Activated CD8-positive, alpha-beta T cell treated with anti-CD3 and anti-CD28 coated beads, Interleukin-2, amount 10 ng/mL, durations not matched to agents 7 days and 5 days (primary cell): ENCODE measurements around the gene WDR73. TPM values are rescaled to one million over a fixed set of nuclear protein-coding genes. Genes with fewer than 3 reads are reported as not detected.

Experiments
- ATAC-seq: fragments of 150-1000 bp; cut with Tn5 transposase; one replicate; pipeline ENCODE4 v1.10.0; 2021; ENCODE audit warnings: moderate library complexity
- CTCF ChIA-PET: fragments of 350-600 bp; sonication (Branson Sonifier 250); formaldehyde crosslinking; loops from one replicate; lab custom pipeline; 2021; ENCODE audit warnings: antibody characterized with exemption; lab: Charles Lee
- POLR2A ChIA-PET: fragments of 350-600 bp; sonication (Branson Sonifier 250); formaldehyde crosslinking; loops from one replicate; lab custom pipeline; 2021; ENCODE audit warnings: antibody characterized with exemption; lab: Charles Lee
- DNase-seq: peaks from one replicate; pipeline ENCODE4 v3.0.0-alpha.2; 2020
- H3K27ac Mint-ChIP-seq: one replicate; pipeline ENCODE4 v1.8.0; 2021; ENCODE audit warnings: mild to moderate bottlenecking, mixed read lengths
- H3K27me3 Mint-ChIP-seq: one replicate; pipeline ENCODE4 v1.8.0; 2021; ENCODE audit warnings: low read depth, mixed read lengths
- H3K36me3 Mint-ChIP-seq: one replicate; pipeline ENCODE4 v1.8.0; 2021; ENCODE audit warnings: low read depth, mixed read lengths
- H3K4me1 Mint-ChIP-seq: one replicate; pipeline ENCODE4 v1.8.0; 2021; ENCODE audit warnings: low read depth, mixed read lengths
- H3K4me3 Mint-ChIP-seq: one replicate; pipeline ENCODE4 v1.8.0; 2021; ENCODE audit warnings: mild to moderate bottlenecking, mixed read lengths
- H3K9me3 Mint-ChIP-seq: one replicate; pipeline ENCODE4 v1.8.0; 2022; ENCODE audit warnings: mixed read lengths; ENCODE audit not compliant: insufficient read depth
- total RNA-seq, 2 experiments: library from RNA; stranded (reverse); gene quantifications; one replicate each; pipeline ENCODE4 v1.2.3, GENCODE V29; 2021

The WDR73 gene
- total RNA-seq, 2 experiments from 2014 or later = 22.1 to 23.8 TPM

- CTCF ChIA-PET = interaction anchor here (2.0 kb wide), 1 partner anchor 26 kb away, joined by 5 read pairs; no protein-coding TSS in a partner anchor
- no peaks in the 10 kb centered on the region for H3K9me3 Mint-ChIP-seq
- no peak overlapping the region for H3K27ac Mint-ChIP-seq
- POLR2A ChIA-PET = interaction anchor here (1.6 kb wide), 1 partner anchor 34 kb away, joined by 5 read pairs; the partner anchor contains the start of gene SEC11A
- ATAC-seq (no peak), DNase-seq (no peak)
- H3K4me3 Mint-ChIP-seq = no peak overlapping the region
- peaks cover 3% of the 10 kb centered on the region for H3K4me1 Mint-ChIP-seq
- H3K36me3 Mint-ChIP-seq = peaks cover 48% of the 10 kb centered on the region
- no peaks in the 10 kb centered on the region for H3K27me3 Mint-ChIP-seq
Observed at GRCh38 chr15:84681831-84682230, 27.7 kb upstream of the WDR73 start.

DNA sequence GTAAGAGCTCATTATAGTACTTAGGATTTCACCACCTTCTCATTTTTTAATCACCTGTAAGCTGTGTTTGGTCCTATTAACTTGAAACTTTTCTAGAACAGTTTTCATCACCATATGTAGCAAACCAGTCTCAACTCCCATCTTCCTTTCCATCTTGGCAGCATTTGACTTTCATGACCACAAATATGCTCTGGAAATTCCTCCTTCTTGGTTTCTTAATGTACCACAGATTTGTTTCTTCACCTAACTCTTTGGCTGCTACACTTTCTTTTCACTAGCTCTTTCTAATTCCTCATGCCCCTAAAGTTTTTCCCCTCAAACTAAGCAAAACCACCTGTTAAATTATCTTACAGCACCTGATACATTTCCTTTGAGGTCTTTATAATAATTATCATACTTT, 17.1 kb upstream of the WDR73 start:
- H3K36me3 Mint-ChIP-seq = peaks cover 54% of the 10 kb centered on the region
- H3K27me3 Mint-ChIP-seq = no peaks in the 10 kb centered on the region
- H3K9me3 Mint-ChIP-seq = no peaks in the 10 kb centered on the region
- ATAC-seq = no peak
- H3K4me1 Mint-ChIP-seq = no peaks in the 10 kb centered on the region
- POLR2A ChIA-PET = interaction anchor here (0.6 kb wide), 1 partner anchor 664 kb away, joined by 3 read pairs; no protein-coding TSS in a partner anchor
- no peak overlapping the region for H3K4me3 Mint-ChIP-seq
- no peak for DNase-seq
- peak overlapping the region; percentile 17 for H3K27ac Mint-ChIP-seq
- CTCF ChIA-PET = interaction anchor here (0.9 to 1.2 kb wide), 2 partner anchors 43 to 63 kb away, joined by 3 read pairs; no protein-coding TSS in a partner anchor

DNA sequence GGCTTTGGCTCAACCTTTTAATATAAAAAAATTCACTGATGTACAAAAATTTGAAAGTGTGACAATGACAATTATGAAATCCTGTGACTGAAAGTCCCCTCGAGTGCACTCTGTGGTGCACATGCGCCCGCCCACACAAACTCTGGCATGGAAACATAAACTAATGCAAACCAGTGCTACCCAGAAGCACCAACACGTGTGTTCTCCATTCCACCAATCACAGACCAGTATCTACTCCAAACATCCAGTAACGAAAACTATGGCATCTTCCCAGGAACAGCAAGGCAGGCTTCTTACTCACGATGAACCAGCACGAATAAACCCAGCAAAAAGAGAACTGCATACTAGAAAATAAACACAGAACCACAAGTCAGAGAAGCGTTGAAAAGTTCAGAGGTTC, 15.6 kb upstream of the WDR73 start:
- CTCF ChIA-PET = interaction anchor here (0.7 to 1.4 kb wide), 4 partner anchors 11 to 81 kb away, joined by 3 to 5 read pairs (median 4); no protein-coding TSS in a partner anchor
- H3K27me3 Mint-ChIP-seq = no peaks in the 10 kb centered on the region

GRCh38 chr15:84668221-84668982, 14.3 kb upstream of the WDR73 start:
- H3K36me3 Mint-ChIP-seq = peaks cover 45% of the 10 kb centered on the region

More for the DNA sequence above, 15.6 kb upstream of the WDR73 start:
- Mint-ChIP-seq H3K4me1 (no peaks in the 10 kb centered on the region), H3K36me3 (peaks cover 50% of the 10 kb centered on the region), H3K27ac (no peak overlapping the region), H3K4me3 (no peak overlapping the region), H3K9me3 (no peaks in the 10 kb centered on the region)
- DNase-seq (no peak), ATAC-seq (no peak)
- POLR2A ChIA-PET = no interaction called here

DNA sequence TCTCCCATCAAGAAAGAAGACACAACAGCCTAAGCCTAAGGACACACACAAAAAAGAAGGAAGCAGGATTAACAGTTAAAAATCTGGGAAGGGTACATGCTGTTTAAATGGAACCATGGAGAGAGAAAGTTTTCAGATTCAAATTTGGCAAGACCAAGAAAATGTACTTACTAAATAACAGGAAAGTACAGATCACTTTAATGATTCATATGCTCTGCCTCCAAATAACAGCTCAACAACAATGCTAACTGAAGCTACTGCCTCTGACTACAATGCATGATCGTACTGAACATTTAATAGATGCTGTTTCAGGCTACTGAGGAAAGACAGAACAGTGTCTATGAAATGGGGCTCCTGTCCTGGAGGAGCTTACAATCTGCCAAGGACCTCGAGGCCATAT, 12.3 kb upstream of the WDR73 start:
- CTCF ChIA-PET = no interaction called here
- Mint-ChIP-seq H3K4me1 (no peaks in the 10 kb centered on the region), H3K9me3 (no peaks in the 10 kb centered on the region), H3K27me3 (no peaks in the 10 kb centered on the region), H3K27ac (peak overlapping the region; percentile 53), H3K36me3 (peaks cover 45% of the 10 kb centered on the region), H3K4me3 (no peak overlapping the region)
- POLR2A ChIA-PET = interaction anchor here (0.6 kb wide), 1 partner anchor 14 kb away, joined by 3 read pairs; no protein-coding TSS in a partner anchor
- DNase-seq (no peak), ATAC-seq (no peak)

More at GRCh38 chr15:84668221-84668982, 14.3 kb upstream of the WDR73 start:
- ATAC-seq (no peak), DNase-seq (no peak)
- Mint-ChIP-seq H3K4me1 (no peaks in the 10 kb centered on the region), H3K27me3 (no peaks in the 10 kb centered on the region), H3K9me3 (no peaks in the 10 kb centered on the region), H3K4me3 (no peak overlapping the region), H3K27ac (no peak overlapping the region)
- POLR2A ChIA-PET = no interaction called here
- CTCF ChIA-PET = interaction anchor here (1.2 to 1.4 kb wide), 2 partner anchors 10 to 13 kb away, joined by 3 to 5 read pairs; no protein-coding TSS in a partner anchor

DNA sequence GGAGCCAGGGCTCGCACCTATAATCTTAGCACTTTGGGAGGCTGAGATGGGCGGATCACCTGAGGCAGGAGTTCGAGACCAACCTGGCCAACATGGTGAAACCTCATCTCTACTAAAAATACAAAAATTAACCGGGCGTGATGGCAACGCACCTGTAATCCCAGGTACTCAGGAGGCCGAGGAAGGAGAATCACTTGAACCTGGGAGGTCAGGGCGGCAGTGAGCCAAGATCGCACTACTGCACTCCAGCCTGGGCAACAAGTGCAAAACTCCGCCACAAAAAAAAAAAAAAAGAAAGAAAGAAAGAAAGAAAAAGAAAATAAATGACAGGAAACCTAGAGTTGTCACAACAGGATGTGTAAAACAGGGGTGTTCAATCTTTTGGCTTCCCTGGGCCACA, 6.9 kb upstream of the WDR73 start:
- peaks cover 26% of the 10 kb centered on the region for H3K4me1 Mint-ChIP-seq
- ATAC-seq (no peak), DNase-seq (no peak)
- H3K27ac Mint-ChIP-seq = no peak overlapping the region
- no peaks in the 10 kb centered on the region for H3K9me3 Mint-ChIP-seq
- H3K36me3 Mint-ChIP-seq = peaks cover 21% of the 10 kb centered on the region
- H3K4me3 Mint-ChIP-seq = no peak overlapping the region
- CTCF ChIA-PET = no interaction called here
- POLR2A ChIA-PET = interaction anchor here (0.7 kb wide), 1 partner anchor 62 kb away, joined by 3 read pairs; no protein-coding TSS in a partner anchor
- H3K27me3 Mint-ChIP-seq = no peaks in the 10 kb centered on the region

GRCh38 chr15:84659904-84660781, 6.1 kb upstream of the WDR73 start:
- ChIA-PET CTCF (interaction anchor here (0.6 to 2.5 kb wide), 2 partner anchors 61 to 72 kb away, joined by 3 to 14 read pairs; no protein-coding TSS in a partner anchor), POLR2A (interaction anchor here (0.7 kb wide), 1 partner anchor 63 kb away, joined by 3 read pairs; no protein-coding TSS in a partner anchor)
- Mint-ChIP-seq H3K36me3 (peaks cover 16% of the 10 kb centered on the region), H3K27me3 (no peaks in the 10 kb centered on the region), H3K4me3 (no peak overlapping the region), H3K4me1 (peaks cover 29% of the 10 kb centered on the region), H3K9me3 (no peaks in the 10 kb centered on the region), H3K27ac (no peak overlapping the region)
- DNase-seq (no peak), ATAC-seq (no peak)

GRCh38 chr15:84658788-84659411, 4.8 kb upstream of the WDR73 start:
- no peaks in the 10 kb centered on the region for H3K9me3 Mint-ChIP-seq
- peaks cover 13% of the 10 kb centered on the region for H3K36me3 Mint-ChIP-seq
- ChIA-PET POLR2A (interaction anchor here (0.8 to 1.2 kb wide), 2 partner anchors 57 to 89 kb away, joined by 3 to 5 read pairs; partner anchors contain the start of gene SEC11A), CTCF (interaction anchor here (0.5 to 2.5 kb wide), 14 partner anchors 10 to 148 kb away, joined by 3 to 14 read pairs (median 3); no protein-coding TSS in a partner anchor)
- peak overlapping the region; percentile 80 for H3K27ac Mint-ChIP-seq
- ATAC-seq (no peak), DNase-seq (no peak)
- H3K4me1 Mint-ChIP-seq = peaks cover 35% of the 10 kb centered on the region
- H3K4me3 Mint-ChIP-seq = peak overlapping the region; percentile 69
- H3K27me3 Mint-ChIP-seq = no peaks in the 10 kb centered on the region

DNA sequence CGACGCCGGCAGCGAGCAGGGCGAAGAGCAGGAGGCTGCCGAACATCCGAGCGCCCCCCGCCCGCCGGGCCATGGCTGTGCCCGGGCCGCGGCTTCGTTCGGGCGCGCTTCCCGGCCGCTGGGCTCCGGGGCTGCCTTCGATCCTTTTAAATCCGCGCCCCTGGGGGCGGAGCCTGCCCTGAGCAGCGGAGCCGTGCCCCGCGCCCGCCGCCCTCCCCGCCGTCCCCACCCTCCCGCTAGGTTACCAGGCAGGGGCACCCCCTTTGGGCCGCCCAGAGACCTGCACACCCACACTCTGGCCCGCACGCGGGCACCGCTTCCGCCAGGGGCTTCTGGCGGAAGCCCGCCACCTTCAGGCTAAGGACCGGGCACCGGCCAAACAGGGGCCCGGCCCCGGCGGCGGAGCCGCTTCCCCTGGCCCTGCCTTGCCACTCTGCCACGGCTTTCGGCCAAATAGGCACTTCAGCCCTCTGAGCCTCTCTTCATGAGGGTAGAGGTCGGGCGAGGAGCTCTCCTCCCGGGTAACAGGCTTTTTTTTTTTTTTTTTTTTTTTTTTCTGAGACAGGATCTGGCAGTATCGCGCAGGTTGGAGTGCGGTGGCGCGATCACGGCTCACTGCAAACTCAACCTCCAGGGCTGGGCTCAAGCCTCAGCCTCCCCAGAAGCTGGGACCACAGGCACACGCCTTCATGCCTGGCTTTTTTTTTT, 4.2 kb upstream of the WDR73 start, which contains the start of gene NMB:
NMB (minus strand) TSS at position 120 of the 708 bp plus-strand sequence; CDS start at position 73, 47 bp downstream.
- Mint-ChIP-seq H3K27ac (peak within 1 kb of the TSS; percentile 80), H3K4me1 (peaks cover 40% of the 10 kb centered on the region), H3K36me3 (peaks cover 15% of the 10 kb centered on the region), H3K9me3 (no peaks in the 10 kb centered on the region), H3K4me3 (peak within 1 kb of the TSS; percentile 69), H3K27me3 (no peaks in the 10 kb centered on the region)
- ChIA-PET POLR2A (interaction anchor here (0.8 to 1.2 kb wide), 2 partner anchors 57 to 89 kb away, joined by 3 to 5 read pairs; partner anchors contain the start of gene SEC11A), CTCF (interaction anchor here (0.5 to 4.7 kb wide), 15 partner anchors 10 to 149 kb away, joined by 3 to 30 read pairs (median 3); no protein-coding TSS in a partner anchor)
- peak; percentile 85 for DNase-seq
- peak; percentile 72 for ATAC-seq

- H3K4me1 Mint-ChIP-seq = peaks cover 45% of the 10 kb centered on the region
- no peaks in the 10 kb centered on the region for H3K27me3 Mint-ChIP-seq
- H3K27ac Mint-ChIP-seq = peak overlapping the region; percentile 39
- H3K36me3 Mint-ChIP-seq = peaks cover 13% of the 10 kb centered on the region
- no peak for ATAC-seq
- no peak for DNase-seq
- H3K9me3 Mint-ChIP-seq = no peaks in the 10 kb centered on the region
- POLR2A ChIA-PET = interaction anchor here (1.2 kb wide), 1 partner anchor 90 kb away, joined by 3 read pairs; no protein-coding TSS in a partner anchor
- peak overlapping the region; percentile 62 for H3K4me3 Mint-ChIP-seq
- CTCF ChIA-PET = interaction anchor here (1.2 to 4.7 kb wide), 3 partner anchors 14 to 94 kb away, joined by 3 to 30 read pairs (median 4); no protein-coding TSS in a partner anchor
Observed at GRCh38 chr15:84657748-84658079, 3.6 kb upstream of the WDR73 start.
